Body of pancreas (tissue), 4 donors: Measurements from ENCODE around the gene PIP5K1B.

Experiments used
- POLR2A ChIP-seq, 3 donors: fragments of 450-650 bp; IDR thresholded peaks; one replicate each; pipeline ENCODE4 v1.6.1; 2016; ENCODE audit warnings: antibody characterized with exemption in 3 of 3, mild to moderate bottlenecking in 2 of 3
- TF ChIP-seq, protein P1 (sequence below), 7 experiments: fragments of 450-650 bp in 4 of 7; fragments of 200-600 bp in 3 of 7; sonication (generic) in 3 of 7; IDR thresholded peaks; one replicate each; pipeline ENCODE4 v1.5.1; 2016 to 2019; ENCODE audit warnings: antibody characterized with exemption in 7 of 7

GRCh38 chr9:69009708-69010107, 304.7 kb downstream of the PIP5K1B start:
- TF ChIP-seq, protein P1, sequence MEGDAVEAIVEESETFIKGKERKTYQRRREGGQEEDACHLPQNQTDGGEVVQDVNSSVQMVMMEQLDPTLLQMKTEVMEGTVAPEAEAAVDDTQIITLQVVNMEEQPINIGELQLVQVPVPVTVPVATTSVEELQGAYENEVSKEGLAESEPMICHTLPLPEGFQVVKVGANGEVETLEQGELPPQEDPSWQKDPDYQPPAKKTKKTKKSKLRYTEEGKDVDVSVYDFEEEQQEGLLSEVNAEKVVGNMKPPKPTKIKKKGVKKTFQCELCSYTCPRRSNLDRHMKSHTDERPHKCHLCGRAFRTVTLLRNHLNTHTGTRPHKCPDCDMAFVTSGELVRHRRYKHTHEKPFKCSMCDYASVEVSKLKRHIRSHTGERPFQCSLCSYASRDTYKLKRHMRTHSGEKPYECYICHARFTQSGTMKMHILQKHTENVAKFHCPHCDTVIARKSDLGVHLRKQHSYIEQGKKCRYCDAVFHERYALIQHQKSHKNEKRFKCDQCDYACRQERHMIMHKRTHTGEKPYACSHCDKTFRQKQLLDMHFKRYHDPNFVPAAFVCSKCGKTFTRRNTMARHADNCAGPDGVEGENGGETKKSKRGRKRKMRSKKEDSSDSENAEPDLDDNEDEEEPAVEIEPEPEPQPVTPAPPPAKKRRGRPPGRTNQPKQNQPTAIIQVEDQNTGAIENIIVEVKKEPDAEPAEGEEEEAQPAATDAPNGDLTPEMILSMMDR (IDR thresholded peaks at IDR 0.05), result no peak
- no peak for TF ChIP-seq POLR2A (IDR thresholded peaks at IDR 0.05)
